ENCODE results near the gene C19orf73.
A peak's percentile ranks its signal among the peaks of the same experiment; 100 is the strongest.

C19orf73 gene

DNA sequence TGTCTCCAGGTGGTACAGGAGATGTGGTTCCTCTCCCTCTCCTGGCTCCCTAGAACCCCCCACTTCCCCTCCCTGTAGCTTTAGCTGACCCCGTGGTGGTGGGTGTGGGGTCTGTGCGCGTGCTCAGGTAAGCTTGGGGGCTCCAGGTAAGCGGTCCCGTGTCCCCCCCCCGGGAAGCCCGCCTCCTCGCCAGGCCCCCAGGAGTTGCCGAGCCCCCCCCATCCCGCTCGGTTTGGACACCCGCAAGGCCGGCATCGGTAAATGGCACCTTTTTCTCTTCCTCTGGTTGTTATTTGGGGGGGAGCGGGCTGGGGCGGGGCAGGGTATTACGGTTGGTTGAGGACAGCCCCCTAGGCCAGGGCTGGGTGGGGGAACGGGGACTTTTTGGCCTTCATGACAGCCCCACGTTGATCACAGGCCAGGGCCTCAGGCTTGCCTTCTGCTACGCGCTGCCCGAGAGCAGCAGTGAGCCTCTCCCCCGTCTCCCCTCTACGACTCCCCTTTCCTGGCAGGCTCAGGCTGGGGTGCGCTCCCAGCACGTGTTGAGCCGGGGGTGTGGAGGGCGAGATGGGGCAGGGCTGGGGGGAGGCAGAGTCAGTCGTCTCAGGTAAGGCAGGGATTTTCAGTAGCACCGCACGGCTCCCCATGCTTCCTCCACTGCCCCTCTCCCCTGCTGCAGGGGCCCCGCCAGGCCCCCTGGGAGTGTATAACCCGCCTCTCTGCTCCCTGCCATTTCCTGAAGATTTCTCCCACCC lies 15.4 kb downstream of the C19orf73 start:
- FAIRE-seq: no peak
- TF ChIP-seq POLR2A (IDR thresholded peaks at IDR 0.05; ENCODE audit: low read depth, low read length): no peak; the same call in 1 of the 2 replicates
- no peak for TF ChIP-seq TAF1 (IDR thresholded peaks at IDR 0.05; ENCODE audit: borderline replicate concordance, low read depth, low read length)
- DNase-seq (ENCODE audit: insufficient read length): no peak

DNA sequence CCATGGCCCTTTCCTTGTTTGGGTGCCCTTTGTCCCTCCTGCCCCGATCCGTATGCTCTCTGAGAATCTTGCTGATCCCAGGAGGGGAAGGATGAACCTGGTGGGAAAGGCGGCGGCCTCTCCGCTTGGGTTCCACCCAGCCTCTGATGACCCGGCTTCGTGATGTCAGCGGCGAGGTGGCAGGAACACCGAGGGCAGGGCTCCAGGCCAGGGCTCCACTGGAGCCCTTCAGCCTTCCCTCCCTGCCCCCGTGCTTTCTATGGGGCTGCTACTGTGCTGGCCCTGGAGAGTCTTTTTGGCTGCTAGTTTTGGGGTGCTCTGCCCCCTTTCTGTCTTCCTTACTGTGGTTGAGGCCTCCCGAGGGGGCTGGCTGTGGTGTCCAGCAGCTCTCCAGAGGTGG lies 16.6 kb downstream of the C19orf73 start:
- TF ChIP-seq POLR2AphosphoS5 (IDR thresholded peaks at IDR 0.05; ENCODE audit: low read depth, low read length): no peak
- no peak for TF ChIP-seq TAF1 (IDR thresholded peaks at IDR 0.05; ENCODE audit: borderline replicate concordance, low read depth, low read length)
- TF ChIP-seq POLR2A (IDR thresholded peaks at IDR 0.05; ENCODE audit: low read depth, low read length): no peak
- FAIRE-seq: no peak
- no peak for DNase-seq (ENCODE audit: insufficient read length)

DNA sequence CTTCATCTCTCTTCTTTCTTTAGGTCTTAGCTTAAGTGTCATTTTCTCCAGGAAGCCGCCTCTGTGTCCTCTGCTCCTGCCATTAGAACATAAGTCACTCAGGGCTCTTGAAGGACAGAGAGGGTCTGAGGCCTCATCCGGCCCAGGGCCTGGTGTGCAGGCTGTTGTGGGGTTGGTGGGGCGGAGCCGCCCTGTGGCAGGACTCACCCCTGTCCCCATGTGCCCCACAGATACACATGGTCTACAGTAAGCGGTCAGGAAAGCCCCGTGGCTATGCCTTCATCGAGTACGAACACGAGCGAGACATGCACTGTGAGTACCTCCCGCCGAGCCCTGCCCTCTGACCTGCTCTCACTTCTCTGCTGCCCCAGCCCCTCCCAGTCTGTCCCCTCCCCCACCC lies 17.8 kb downstream of the C19orf73 start:
- TF ChIP-seq POLR2AphosphoS5 (IDR thresholded peaks at IDR 0.05; ENCODE audit: low read depth, low read length) (no peak), POLR2A (IDR thresholded peaks at IDR 0.05; ENCODE audit: low read depth, low read length) (no peak), TAF1 (IDR thresholded peaks at IDR 0.05; ENCODE audit: borderline replicate concordance, low read depth, low read length) (no peak)
- DNase-seq (ENCODE audit: insufficient read length): no peak
- FAIRE-seq: no peak

DNA sequence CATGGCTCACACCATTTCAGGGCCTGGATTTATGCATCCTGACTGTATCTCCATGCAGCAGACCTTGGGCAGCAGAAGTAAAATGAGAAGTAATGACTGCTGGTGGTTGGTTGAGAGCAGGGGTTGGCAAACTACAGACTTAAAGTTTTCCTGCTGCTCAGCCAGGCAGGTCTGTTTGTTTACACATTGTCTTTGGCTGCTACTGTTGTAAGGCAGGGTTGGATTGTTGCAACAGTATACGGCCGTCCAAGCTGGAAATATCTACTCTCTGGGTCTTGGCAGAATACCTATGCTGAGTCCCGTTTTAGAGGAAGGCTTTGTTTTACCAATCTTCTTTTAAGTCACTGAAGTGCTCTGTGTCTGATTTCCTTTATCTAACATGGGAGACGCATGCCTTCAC lies 20.1 kb downstream of the C19orf73 start:
- DNase-seq (ENCODE audit: insufficient read length) (no peak), FAIRE-seq (no peak)
- no peak for TF ChIP-seq POLR2A (IDR thresholded peaks at IDR 0.05; ENCODE audit: low read depth, low read length)
- TF ChIP-seq POLR2AphosphoS5 (IDR thresholded peaks at IDR 0.05; ENCODE audit: low read depth, low read length): no peak
- TF ChIP-seq TAF1 (IDR thresholded peaks at IDR 0.05; ENCODE audit: borderline replicate concordance, low read depth, low read length): no peak

DNA sequence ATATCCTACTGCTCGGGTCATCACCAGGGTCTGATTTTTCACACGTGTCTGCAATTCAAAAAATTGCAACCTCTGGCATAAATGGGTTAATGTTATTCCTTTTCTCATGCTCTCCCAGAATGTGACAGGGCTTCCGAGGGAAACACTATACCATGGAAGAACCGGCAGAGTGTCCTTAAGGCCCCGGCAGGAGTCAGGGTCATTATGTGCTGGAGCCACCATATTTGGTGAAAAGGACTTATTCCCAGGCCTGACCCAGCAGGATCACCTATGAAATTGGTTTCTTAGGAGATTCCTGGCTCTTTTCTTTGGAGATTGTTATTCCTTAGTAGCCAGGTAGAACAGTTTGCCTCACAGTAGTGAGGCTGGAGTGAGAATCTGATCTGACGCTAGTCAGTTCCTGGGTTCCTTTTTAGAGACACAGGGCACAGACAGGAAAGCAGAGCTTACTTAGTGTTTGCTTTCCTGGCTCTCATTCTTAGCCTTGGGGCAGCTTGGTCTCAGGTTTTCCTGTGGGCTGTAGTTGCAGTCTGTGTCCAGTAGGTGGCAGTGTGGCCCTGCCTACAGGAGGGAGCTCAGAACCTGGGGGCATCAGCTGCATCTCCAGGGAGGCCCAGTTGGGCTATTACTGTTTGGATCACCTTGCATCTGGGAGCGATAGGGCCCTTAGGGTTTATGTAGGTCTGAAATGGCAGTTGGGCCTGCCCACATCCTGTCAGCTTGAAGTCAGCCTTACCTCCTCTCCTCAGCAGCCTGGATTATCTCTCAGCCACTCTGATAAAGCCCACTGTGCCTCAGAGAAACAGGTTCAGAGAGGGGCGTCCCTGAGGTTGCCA lies 21.3 kb downstream of the C19orf73 start:
- peak; percentile 70 for DNase-seq (ENCODE audit: insufficient read length)
- peak; percentile 96 for FAIRE-seq
- no peak for TF ChIP-seq TAF1 (IDR thresholded peaks at IDR 0.05; ENCODE audit: borderline replicate concordance, low read depth, low read length)
- peak; percentile 55; the same call in 1 of the 2 replicates for TF ChIP-seq POLR2AphosphoS5 (IDR thresholded peaks at IDR 0.05; ENCODE audit: low read depth, low read length)

DNA sequence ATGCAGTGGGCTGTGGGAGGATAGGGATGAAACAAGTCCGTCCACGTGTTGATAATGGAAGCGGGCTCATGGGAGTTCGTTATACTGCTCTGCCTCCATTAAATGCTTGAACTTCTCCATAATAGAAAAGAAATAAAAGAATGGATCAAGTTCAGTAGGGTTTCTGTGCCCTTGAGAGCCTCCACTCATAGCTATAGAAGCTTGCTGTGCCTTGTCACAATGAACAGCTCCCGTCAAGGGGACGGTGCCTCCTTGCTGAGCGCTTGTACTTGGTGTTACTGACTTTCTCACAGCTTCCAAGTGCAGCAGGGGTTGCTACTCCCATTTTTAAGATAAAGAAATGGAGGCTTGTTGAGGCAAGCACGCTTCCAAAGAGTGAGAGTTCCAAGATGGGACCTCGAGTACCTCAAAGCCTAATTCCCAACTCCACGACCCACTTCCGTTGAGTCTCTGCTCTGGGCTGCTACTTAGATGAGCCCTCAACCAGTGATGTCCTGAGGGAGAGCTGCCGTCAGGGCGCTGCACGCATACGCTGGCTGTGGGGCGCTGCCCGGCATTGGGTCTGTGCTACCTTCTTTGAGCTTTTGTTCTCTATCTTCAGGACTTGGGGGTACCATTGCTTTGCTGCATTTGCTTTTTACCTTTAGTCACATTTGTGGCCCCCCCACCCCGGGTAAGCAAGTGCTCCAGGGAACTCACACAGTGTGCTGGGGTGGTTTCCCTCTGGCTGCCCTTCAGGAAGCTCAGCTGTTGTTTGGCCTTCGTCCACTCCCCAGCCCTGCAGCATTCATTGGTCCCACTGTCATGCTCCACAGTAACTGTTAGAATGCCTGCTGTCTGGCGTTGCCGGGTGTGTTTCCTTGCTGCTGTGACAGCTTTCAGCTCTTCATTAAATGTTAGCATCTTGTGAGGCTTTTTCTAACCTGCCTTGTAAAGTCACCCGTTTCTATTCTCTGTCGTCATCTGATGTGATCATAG lies 24.1 kb downstream of the C19orf73 start:
- FAIRE-seq: no peak
- DNase-seq (ENCODE audit: insufficient read length): no peak
- TF ChIP-seq POLR2A (IDR thresholded peaks at IDR 0.05; ENCODE audit: low read depth, low read length) (peak; percentile 25; the same call in 1 of the 2 replicates), POLR2AphosphoS5 (IDR thresholded peaks at IDR 0.05; ENCODE audit: low read depth, low read length) (peak; percentile 29), TAF1 (IDR thresholded peaks at IDR 0.05; ENCODE audit: borderline replicate concordance, low read depth, low read length) (no peak)

DNA sequence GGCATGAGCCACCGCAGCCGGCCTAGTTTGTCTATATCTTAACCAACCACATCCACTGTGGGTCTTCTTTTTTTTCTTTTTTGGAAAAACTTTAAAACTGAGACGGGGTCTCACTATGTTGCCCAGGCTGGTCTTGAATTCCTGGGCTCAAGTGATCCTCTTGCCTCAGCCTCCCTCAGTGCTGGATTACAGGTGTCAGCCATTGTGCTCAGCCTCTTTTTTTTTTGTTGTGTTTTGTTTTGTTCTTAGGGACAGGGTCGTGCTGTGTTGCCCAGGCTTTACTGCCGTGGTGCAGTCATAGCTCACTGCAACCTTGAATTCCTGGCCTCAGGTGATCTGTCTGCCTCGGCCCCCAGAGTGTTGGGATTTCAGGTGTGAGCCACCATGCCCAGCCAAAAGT lies 26.3 kb downstream of the C19orf73 start:
- no peak for TF ChIP-seq POLR2AphosphoS5 (IDR thresholded peaks at IDR 0.05; ENCODE audit: low read depth, low read length)
- no peak for DNase-seq (ENCODE audit: insufficient read length)
- no peak for FAIRE-seq

DNA sequence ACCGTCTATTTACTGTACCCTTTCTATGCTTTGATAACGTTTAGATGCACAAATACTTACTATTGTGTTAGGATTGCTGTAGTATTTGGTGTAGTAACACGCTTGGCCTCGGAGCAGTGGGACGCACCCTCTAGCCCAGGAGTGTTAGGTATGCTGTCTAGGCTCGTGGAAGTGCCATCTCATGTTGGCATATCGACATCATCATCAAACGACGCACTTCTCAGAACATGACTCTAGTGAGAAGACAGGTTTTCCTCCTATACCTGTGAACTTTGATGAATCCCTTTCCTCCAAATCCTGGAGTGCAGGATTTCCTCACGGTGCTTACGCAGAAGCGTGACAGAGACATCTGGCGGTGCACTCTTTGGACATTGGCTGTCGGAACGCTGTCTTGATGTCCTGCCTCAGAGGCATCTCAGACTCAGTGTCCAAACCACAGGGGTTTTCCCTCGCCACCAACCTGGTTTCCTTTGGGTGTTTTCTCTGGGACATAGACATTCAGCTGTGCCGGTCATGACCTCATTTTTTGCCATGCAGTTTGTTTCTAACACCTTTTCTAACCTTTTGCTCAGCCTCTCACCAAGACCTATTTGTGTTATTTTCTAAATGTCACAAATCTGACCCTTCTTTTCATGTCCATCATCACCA lies 27.4 kb downstream of the C19orf73 start:
- FAIRE-seq: no peak
- no peak for DNase-seq (ENCODE audit: insufficient read length)

DNA sequence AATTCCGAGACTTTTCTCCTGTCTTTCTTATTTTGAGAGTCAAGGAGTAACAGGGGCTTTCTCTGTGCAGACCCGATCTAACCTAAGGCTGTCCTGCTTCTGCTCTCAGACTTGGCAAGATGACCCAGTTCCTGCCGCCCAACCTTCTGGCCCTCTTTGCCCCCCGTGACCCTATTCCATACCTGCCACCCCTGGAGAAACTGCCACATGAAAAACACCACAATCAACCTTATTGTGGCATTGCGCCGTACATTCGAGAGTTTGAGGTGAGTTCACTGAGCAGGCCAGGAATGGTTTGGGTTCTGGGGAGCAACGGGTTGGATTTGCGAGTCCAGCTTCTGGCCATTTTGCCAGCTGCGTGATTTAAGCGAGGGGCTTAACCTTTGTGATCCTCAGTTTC lies 32.6 kb downstream of the C19orf73 start:
- DNase-seq (ENCODE audit: insufficient read length) (no peak), FAIRE-seq (no peak)
- TF ChIP-seq POLR2A (IDR thresholded peaks at IDR 0.05; ENCODE audit: low read depth, low read length) (no peak), TAF1 (IDR thresholded peaks at IDR 0.05; ENCODE audit: borderline replicate concordance, low read depth, low read length) (no peak), POLR2AphosphoS5 (IDR thresholded peaks at IDR 0.05; ENCODE audit: low read depth, low read length) (no peak)

More for the DNA sequence above, 27.4 kb downstream of the C19orf73 start:
- 0 out of 2 replicates have a peak, but pooled peaks have one; percentile 8 for TF ChIP-seq POLR2AphosphoS5 (IDR thresholded peaks at IDR 0.05; ENCODE audit: low read depth, low read length)
- no peak for TF ChIP-seq TAF1 (IDR thresholded peaks at IDR 0.05; ENCODE audit: borderline replicate concordance, low read depth, low read length)
- no peak for TF ChIP-seq POLR2A (IDR thresholded peaks at IDR 0.05; ENCODE audit: low read depth, low read length)

DNA sequence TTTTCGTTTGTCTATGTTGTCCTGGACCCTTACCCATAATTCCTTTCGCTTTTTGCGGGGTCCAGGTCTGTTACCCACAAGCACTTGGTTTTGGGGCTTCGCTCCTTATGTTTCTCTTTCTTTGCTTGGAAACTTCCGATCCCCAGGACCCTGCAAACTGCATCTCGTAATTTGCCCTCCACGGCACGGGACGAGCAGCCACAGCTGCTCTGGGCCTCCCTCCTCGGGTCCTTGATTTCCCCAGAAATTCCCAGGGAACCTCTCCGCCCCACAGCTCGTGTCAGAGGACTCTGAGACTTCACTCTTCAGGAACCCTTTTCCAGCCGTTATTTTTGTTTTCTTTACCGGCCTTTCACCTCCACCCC lies 33.1 kb downstream of the C19orf73 start:
- FAIRE-seq (no peak), DNase-seq (ENCODE audit: insufficient read length) (no peak)
- TF ChIP-seq POLR2AphosphoS5 (IDR thresholded peaks at IDR 0.05; ENCODE audit: low read depth, low read length): no peak
- TF ChIP-seq TAF1 (IDR thresholded peaks at IDR 0.05; ENCODE audit: borderline replicate concordance, low read depth, low read length): no peak
- TF ChIP-seq POLR2A (IDR thresholded peaks at IDR 0.05; ENCODE audit: low read depth, low read length): no peak

Data from GM12892 (cell line).